HCT116 (cell line): Measurements from ENCODE around the gene U2AF2. TPM values are rescaled to one million over a fixed set of nuclear protein-coding genes. Genes with fewer than 3 reads are reported as not detected.

Source experiments
- ATAC-seq: fragments of 200-7000 bp; cut with Tn5 transposase; 2 replicates; pipeline ENCODE4 v1.9.1; 2020; ENCODE audit warnings: mild to moderate bottlenecking, moderate library complexity
- BruUV-seq: library from RNA; stranded (reverse); fragments of 400-500 nt; replicated peaks from 2 replicates; lab custom pipeline; 2021; lab: Mats Ljungman, UMichigan
- CTCF ChIA-PET: fragments of 300-600 bp; sonication (Branson Sonifier 250); formaldehyde crosslinking; loops from one replicate; lab custom pipeline; 2021; ENCODE audit warnings: antibody characterized with exemption; lab: Charles Lee
- POLR2A ChIA-PET: fragments of 300-600, 350-600 bp; sonication (Branson Sonifier 250); formaldehyde crosslinking; loops from one replicate; lab custom pipeline; 2021; ENCODE audit warnings: antibody characterized with exemption; lab: Charles Lee
- RAD21 ChIA-PET, 2 experiments: fragments of 300-600 bp; sonication (Branson Sonifier 250); formaldehyde crosslinking; loops; one replicate each; lab custom pipeline; 2023; ENCODE audit warnings: low total read pairs in 2 of 2; ENCODE audit not compliant: uncharacterized antibody in 2 of 2, unreplicated experiment in 2 of 2, low non-redundant PET in 1 of 2; lab: Charles Lee
- DNase-seq: peaks from one replicate; pipeline ENCODE4 v3.0.0-alpha.2; 2010; ENCODE audit warnings: low read depth, low spot score
- H2AFZ ChIP-seq: fragments of 200-600 bp; shearing (Covaris generic), sonication (generic); 2 replicates; pipeline ENCODE4 v1.6.1; 2017; ENCODE audit warnings: low read depth, mixed run types, mixed read lengths, antibody characterized with exemption, low read length; ENCODE audit not compliant: poor library complexity, severe bottlenecking
- H3K27ac ChIP-seq: 2 replicates; pipeline ENCODE4 v1.5.1; 2012; ENCODE audit warnings: low read depth, low read length
- H3K27me3 ChIP-seq: fragments of 200-600 bp; sonication (generic); 2 replicates; pipeline ENCODE4 v1.6.1; 2016; ENCODE audit warnings: mixed run types, low read length, mixed read lengths; ENCODE audit not compliant: insufficient read depth
- H3K36me3 ChIP-seq, 2 experiments: fragments of 200-500 bp in 1 of 2; fragments of 200-600 bp in 1 of 2; sonication (Bioruptor generic) in 1 of 2; sonication (generic) in 1 of 2; 2 replicates each; pipeline versions ENCODE4 v1.5.1 to v1.6.1; 2014 to 2016; ENCODE audit warnings: low read length in 2 of 2, inconsistent platforms in 1 of 2, mixed read lengths in 1 of 2, mixed run types in 1 of 2; ENCODE audit not compliant: insufficient read depth in 2 of 2, control insufficient read depth in 1 of 2
- H3K4me1 ChIP-seq, 2 experiments: fragments of 200-600 bp in 1 of 2; sonication (generic) in 1 of 2; 2 replicates each; pipeline versions ENCODE4 v1.5.1 to v1.6.1; 2012 to 2017; ENCODE audit warnings: low read length in 2 of 2, inconsistent platforms in 1 of 2, mild to moderate bottlenecking in 1 of 2, mixed read lengths in 1 of 2, mixed run types in 1 of 2, moderate library complexity in 1 of 2; ENCODE audit not compliant: insufficient read depth in 2 of 2, control insufficient read depth in 1 of 2
- H3K4me2 ChIP-seq: fragments of 200-600 bp; sonication (generic); 2 replicates; pipeline ENCODE4 v1.6.1; 2017; ENCODE audit warnings: mixed run types, low read length, mixed read lengths
- H3K4me3 ChIP-seq, 2 experiments: fragments of 200-600 bp in 1 of 2; sonication (generic) in 1 of 2; replicated peaks in 1 of 2; 2 replicates each; pipeline ENCODE4 v1.5.1; 2011 to 2016; ENCODE audit warnings: low read length in 2 of 2, control low read depth in 1 of 2, low read depth in 1 of 2, mild to moderate bottlenecking in 1 of 2, mixed read lengths in 1 of 2, mixed run types in 1 of 2
- H3K79me2 ChIP-seq: fragments of 200-600 bp; sonication (generic); 2 replicates; pipeline ENCODE4 v1.6.1; 2017; ENCODE audit warnings: mild to moderate bottlenecking, mixed run types, low read length, moderate library complexity, mixed read lengths; ENCODE audit not compliant: insufficient read depth
- H3K9ac ChIP-seq: fragments of 200-600 bp; sonication (generic); 2 replicates; pipeline ENCODE4 v1.6.1; 2016; ENCODE audit warnings: low read length, mixed read lengths
- H3K9me2 ChIP-seq: fragments of 200-600 bp; sonication (generic), shearing (Covaris generic); 2 replicates; pipeline ENCODE4 v1.6.1; 2017; ENCODE audit warnings: mixed run types, mild to moderate bottlenecking, moderate library complexity; ENCODE audit not compliant: insufficient read depth
- H3K9me3 ChIP-seq, 2 experiments: fragments of 200-500 bp in 1 of 2; fragments of 200-600 bp in 1 of 2; sonication (Bioruptor generic) in 1 of 2; sonication (generic) in 1 of 2; 2 replicates each; pipeline ENCODE4 v1.6.1; 2014 to 2017; ENCODE audit warnings: low read length in 2 of 2, mixed read lengths in 2 of 2, inconsistent platforms in 1 of 2, low read depth in 1 of 2, mild to moderate bottlenecking in 1 of 2, mixed run types in 1 of 2, moderate library complexity in 1 of 2; ENCODE audit not compliant: control insufficient read depth in 1 of 2, insufficient read depth in 1 of 2
- H4K20me1 ChIP-seq: fragments of 200-600 bp; sonication (generic), shearing (Covaris generic); 2 replicates; pipeline ENCODE4 v1.6.1; 2017; ENCODE audit warnings: mixed run types, mild to moderate bottlenecking, moderate library complexity; ENCODE audit not compliant: insufficient read depth
- FOSL1 ChIP-seq: IDR thresholded peaks from 2 replicates; pipeline ENCODE4 v1.6.1; 2012; ENCODE audit warnings: low read depth
- ZNF274 ChIP-seq: fragments of 200-500 bp; sonication (Bioruptor generic); IDR thresholded peaks from 2 replicates; pipeline ENCODE4 v1.6.1; 2014; ENCODE audit warnings: mild to moderate bottlenecking, low read depth, low read length, inconsistent platforms
- intact Hi-C: fragments of 100-400 bp; cut with micrococcal nuclease; formaldehyde crosslinking; loops from 2 replicates; pipeline ENCODE4 v1.10.0; 2022
- total RNA-seq: library from RNA; stranded (reverse); gene quantifications from one replicate; pipeline ENCODE4 v1.2.1, GENCODE V29; 2021; ENCODE audit not compliant: unreplicated experiment
- TF ChIP-seq, protein P1 (sequence below): IDR thresholded peaks from 2 replicates; pipeline ENCODE4 v1.6.1; 2012
- TF ChIP-seq, protein P2 (sequence below): IDR thresholded peaks from 2 replicates; pipeline ENCODE4 v1.6.1; 2012
- TF ChIP-seq, protein P3 (sequence below), 3 experiments: fragments of 200-600 bp in 1 of 3; sonication (generic) in 1 of 3; IDR thresholded peaks in 2 of 3; conservative IDR thresholded peaks in 1 of 3; 2 replicates each; pipeline ENCODE4 v1.5.1; 2012 to 2017; ENCODE audit warnings: low read depth in 2 of 3, low read length in 2 of 3, antibody characterized with exemption in 1 of 3, borderline replicate concordance in 1 of 3, control low read depth in 1 of 3, mild to moderate bottlenecking in 1 of 3, mixed read lengths in 1 of 3, mixed run types in 1 of 3, moderate library complexity in 1 of 3; ENCODE audit not compliant: insufficient read depth in 1 of 3
- TF ChIP-seq, protein P4 (sequence below): IDR thresholded peaks from 2 replicates; pipeline ENCODE4 v1.6.1; 2012; ENCODE audit warnings: low read depth

Gene U2AF2
- total RNA-seq, 1 experiment from 2014 or later: 259 TPM

DNA sequence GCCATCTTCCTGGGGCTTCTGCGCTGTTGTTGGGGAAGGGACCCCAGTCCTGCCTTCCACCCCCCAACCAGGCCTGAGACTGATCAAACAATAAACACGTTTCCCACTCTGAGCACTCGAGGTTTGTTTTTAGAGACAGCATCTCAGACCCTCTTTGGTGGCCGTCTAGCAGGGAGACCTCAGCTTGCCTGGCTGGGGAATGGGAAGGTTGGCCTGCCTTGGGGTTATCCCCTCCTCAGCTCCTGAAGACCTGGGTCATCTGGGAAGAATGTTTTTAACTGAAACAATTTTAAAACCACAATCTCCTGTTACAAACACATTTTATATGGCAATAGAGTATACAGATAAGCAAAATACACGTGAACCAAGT is 9.3 kb upstream of the U2AF2 start:
- DNase-seq (no peak), ATAC-seq (no peak)
- intact Hi-C loops: no loop called here
- H4K20me1 ChIP-seq: no peaks in the 10 kb centered on the region
- no TSS peak for BruUV-seq
- H3K9ac ChIP-seq: 0 out of 2 replicates have a peak overlapping the region, but pooled peaks have one; percentile 99
- ChIA-PET CTCF (interaction anchor here (0.6 kb wide), 1 partner anchor 8 kb away, joined by 3 read pairs; no protein-coding TSS in a partner anchor), RAD21 (no interaction called here), POLR2A (interaction anchor here (1.4 kb wide), 1 partner anchor 9 kb away, joined by 3 read pairs; the partner anchor contains the start of gene U2AF2)
- H3K27ac ChIP-seq: 0 out of 2 replicates have a peak overlapping the region, but pooled peaks have one; percentile 13
- no peak overlapping the region for H3K4me3 ChIP-seq
- no peak overlapping the region for H2AFZ ChIP-seq
- peaks cover 6 to 29% of the 10 kb centered on the region in 2 experiments; a peak in 3 of 4 replicates for H3K4me1 ChIP-seq
- no peaks in the 10 kb centered on the region for H3K9me3 ChIP-seq
- peaks cover 45% of the 10 kb centered on the region for H3K79me2 ChIP-seq
- no peaks in the 10 kb centered on the region for H3K27me3 ChIP-seq
- H3K9me2 ChIP-seq: no peaks in the 10 kb centered on the region
- TF ChIP-seq, protein P1, sequence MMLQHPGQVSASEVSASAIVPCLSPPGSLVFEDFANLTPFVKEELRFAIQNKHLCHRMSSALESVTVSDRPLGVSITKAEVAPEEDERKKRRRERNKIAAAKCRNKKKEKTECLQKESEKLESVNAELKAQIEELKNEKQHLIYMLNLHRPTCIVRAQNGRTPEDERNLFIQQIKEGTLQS: no peak
- TF ChIP-seq FOSL1: no peak
- TF ChIP-seq, protein P2, sequence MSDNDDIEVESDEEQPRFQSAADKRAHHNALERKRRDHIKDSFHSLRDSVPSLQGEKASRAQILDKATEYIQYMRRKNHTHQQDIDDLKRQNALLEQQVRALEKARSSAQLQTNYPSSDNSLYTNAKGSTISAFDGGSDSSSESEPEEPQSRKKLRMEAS: no peak
- TF ChIP-seq, protein P3, sequence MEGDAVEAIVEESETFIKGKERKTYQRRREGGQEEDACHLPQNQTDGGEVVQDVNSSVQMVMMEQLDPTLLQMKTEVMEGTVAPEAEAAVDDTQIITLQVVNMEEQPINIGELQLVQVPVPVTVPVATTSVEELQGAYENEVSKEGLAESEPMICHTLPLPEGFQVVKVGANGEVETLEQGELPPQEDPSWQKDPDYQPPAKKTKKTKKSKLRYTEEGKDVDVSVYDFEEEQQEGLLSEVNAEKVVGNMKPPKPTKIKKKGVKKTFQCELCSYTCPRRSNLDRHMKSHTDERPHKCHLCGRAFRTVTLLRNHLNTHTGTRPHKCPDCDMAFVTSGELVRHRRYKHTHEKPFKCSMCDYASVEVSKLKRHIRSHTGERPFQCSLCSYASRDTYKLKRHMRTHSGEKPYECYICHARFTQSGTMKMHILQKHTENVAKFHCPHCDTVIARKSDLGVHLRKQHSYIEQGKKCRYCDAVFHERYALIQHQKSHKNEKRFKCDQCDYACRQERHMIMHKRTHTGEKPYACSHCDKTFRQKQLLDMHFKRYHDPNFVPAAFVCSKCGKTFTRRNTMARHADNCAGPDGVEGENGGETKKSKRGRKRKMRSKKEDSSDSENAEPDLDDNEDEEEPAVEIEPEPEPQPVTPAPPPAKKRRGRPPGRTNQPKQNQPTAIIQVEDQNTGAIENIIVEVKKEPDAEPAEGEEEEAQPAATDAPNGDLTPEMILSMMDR (IDR thresholded peaks at IDR 0.05 in 2 of 3, conservative IDR thresholded peaks at IDR 0.05 in 1 of 3; ENCODE audit: borderline replicate concordance in 1 of 3, insufficient read depth in 1 of 3, low read depth in 2 of 3, low read length in 2 of 3): no peak
- TF ChIP-seq, protein P4, sequence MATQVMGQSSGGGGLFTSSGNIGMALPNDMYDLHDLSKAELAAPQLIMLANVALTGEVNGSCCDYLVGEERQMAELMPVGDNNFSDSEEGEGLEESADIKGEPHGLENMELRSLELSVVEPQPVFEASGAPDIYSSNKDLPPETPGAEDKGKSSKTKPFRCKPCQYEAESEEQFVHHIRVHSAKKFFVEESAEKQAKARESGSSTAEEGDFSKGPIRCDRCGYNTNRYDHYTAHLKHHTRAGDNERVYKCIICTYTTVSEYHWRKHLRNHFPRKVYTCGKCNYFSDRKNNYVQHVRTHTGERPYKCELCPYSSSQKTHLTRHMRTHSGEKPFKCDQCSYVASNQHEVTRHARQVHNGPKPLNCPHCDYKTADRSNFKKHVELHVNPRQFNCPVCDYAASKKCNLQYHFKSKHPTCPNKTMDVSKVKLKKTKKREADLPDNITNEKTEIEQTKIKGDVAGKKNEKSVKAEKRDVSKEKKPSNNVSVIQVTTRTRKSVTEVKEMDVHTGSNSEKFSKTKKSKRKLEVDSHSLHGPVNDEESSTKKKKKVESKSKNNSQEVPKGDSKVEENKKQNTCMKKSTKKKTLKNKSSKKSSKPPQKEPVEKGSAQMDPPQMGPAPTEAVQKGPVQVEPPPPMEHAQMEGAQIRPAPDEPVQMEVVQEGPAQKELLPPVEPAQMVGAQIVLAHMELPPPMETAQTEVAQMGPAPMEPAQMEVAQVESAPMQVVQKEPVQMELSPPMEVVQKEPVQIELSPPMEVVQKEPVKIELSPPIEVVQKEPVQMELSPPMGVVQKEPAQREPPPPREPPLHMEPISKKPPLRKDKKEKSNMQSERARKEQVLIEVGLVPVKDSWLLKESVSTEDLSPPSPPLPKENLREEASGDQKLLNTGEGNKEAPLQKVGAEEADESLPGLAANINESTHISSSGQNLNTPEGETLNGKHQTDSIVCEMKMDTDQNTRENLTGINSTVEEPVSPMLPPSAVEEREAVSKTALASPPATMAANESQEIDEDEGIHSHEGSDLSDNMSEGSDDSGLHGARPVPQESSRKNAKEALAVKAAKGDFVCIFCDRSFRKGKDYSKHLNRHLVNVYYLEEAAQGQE: no peak
- TF ChIP-seq ZNF274: no peak
- peak overlapping the region; percentile 75; the same call in 1 of the 2 replicates for H3K4me2 ChIP-seq
- peaks cover 10 to 12% of the 10 kb centered on the region in 2 experiments; a peak in 3 of 4 replicates for H3K36me3 ChIP-seq
